T-helper 2 cell (primary cell): Measurements from ENCODE around the gene TENM4.
"Not testable (repeated sequence)": the region's sequence is repeated elsewhere in the genome, so short reads cannot be mapped to it uniquely, and the experiment has no call there.

ENCODE experiments used
- DNase-seq, 5 experiments: peaks; one replicate each; pipeline versions ENCODE4 v3.0.0 to v3.0.0-alpha.2; 2012 to 2022

TENM4 gene

DNA sequence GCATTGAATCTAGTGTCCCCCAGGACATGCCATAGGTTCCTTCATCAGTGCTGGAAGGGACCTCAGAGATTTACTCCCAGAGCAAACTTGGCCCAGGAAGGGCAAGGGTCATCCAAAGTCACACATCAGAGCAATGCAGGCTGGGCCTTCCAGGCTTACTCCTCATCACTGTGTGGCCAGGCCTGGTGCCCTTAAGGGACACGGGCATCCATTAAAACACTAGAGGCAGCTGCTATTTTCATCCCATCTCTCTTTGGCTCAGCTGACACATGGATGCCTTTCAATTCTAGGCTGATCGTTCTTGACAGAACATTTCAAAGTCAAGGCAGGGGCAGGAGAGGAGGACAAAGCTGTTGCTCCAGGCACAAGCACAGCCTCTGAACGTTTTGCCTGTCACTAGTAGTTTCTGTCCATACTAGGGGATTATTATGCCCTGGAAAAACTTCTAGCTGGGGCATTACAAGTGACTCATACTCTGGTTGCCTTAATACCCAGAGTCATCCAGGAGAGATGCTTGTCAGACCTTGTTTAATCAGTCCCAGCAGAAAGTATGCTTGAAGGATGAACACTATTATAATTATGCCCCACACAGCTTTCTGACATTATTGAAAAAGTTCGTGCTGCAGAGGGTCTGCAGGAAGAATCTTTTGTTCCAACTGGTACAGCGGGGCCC, 240.3 kb downstream of the TENM4 start:
- no peak for DNase-seq

- DNase-seq, result no peak
Observed at GRCh38 chr11:79199729-79200354, 241.0 kb downstream of the TENM4 start.

GRCh38 chr11:79198898-79199250, 242.0 kb downstream of the TENM4 start:
- DNase-seq, result no peak

DNA sequence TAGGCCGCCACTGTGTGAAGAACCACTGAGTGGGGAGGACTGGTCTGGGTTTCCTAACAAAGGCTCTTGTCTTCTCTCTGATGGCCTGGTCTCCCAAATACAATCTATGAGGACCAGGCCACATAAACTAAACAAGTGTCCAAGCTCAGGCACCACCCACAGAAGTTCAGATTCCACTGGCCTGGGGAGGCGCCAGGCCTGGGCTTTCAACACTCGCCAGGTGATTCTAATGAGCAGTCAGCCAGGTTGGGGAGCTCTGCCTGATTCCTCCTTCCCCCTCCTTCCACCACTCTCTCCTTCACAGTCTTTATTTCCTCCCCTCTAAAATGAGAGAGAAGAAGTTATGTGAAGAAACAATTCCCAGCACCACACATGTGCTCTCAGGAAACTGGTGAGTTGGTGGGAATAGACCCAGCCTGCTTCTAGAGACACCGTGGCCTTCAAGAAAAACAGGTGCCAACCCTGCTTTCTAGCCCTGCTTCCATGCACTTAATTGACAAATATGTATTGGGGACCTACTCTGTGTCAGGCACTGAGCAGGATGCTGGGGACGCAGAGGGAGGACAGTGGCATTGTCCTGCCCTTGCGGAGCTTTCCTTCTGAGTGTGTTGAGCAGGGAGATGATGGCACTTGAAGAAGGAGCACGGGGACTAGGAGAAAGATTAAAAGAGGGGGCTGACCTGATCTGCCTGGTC, 242.5 kb downstream of the TENM4 start:
- DNase-seq, result no peak

DNA sequence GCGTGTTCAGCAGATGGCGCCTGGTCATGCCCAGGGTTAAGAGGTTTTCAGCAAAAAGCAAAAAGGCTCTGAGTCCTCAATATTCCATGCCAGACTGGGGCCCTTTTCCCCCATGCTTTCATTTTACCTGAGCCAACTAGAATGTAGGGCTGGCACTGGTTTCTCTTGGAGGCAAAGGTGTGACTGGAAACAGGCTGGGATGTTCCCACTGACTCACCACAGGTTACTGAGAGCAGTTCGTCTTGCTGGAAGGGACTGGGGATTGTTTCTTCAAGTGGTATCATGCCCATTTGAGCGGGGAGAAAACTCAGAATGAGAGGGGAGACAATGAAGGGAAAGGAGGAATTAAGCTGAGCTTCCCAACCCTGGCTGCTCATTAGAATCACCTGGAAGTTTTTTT, 243.9 kb downstream of the TENM4 start:
- DNase-seq, result no peak

GRCh38 chr11:79195209-79195608, 245.6 kb downstream of the TENM4 start:
- DNase-seq, result no peak

GRCh38 chr11:79193663-79194310, 247.0 kb downstream of the TENM4 start:
- DNase-seq, result no peak

- DNase-seq, result no peak
Observed at GRCh38 chr11:79192836-79193235, 248.0 kb downstream of the TENM4 start.

GRCh38 chr11:79191716-79192115, 249.1 kb downstream of the TENM4 start:
- not testable (repeated sequence) for DNase-seq

DNA sequence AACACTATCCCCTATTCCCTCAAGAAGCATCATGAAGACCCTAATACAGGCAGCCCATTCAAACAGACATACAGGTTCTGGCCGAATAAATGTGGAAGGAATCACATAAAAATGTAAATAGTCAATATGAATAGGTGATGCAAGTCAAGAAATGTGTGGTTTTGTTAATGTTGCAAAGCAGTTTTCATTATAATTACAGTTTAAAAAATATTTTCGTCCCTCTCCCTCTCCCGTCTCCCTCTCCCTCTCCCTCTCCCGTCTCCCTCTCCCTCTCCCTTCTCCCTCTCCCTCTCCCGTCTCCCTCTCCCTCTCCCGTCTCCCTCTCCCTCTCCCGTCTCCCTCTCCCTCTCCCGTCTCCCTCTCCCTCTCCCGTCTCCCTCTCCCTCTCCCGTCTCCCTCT, 250.3 kb downstream of the TENM4 start:
- DNase-seq, result not testable (repeated sequence)

GRCh38 chr11:79189601-79190000, 251.2 kb downstream of the TENM4 start:
- DNase-seq, result no peak

DNA sequence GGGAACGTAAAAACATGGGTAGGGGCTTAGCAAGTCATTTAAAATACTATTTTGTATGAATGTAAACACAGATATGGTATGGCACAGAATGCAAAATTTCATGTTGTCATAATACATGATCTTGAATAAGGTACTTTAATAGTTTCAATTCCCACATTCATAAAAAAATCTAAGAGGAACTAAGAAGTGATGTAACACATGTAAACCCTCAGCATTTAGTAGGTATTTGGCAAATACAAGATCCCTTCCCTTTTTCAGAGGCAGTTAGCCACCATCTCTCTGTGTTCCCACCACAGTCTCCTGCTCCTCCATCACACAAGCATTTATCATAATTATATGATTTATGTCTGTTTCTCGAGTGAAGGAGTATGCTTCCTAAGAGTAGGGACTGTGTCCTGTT, 251.8 kb downstream of the TENM4 start:
- no peak for DNase-seq

DNA sequence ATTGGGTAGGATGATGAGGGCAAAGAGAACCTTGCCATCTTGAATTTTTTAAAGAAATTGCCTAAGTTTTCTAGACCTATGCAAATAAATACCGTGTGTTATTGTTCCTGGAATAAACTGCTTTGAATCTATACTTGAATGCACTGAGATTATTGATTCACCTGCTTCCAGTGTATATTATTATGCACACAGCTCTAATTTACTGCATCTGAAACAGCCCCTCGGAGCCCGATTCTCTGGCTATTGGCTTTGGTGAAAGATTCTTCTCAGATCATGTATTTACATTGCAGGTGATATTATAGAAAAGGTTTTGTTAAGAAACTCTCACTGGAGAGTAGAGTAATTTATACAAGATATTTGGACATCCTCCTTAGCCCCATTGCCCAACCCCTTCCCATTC, 254.2 kb downstream of the TENM4 start:
- no peak for DNase-seq

- no peak for DNase-seq
Observed at GRCh38 chr11:79185351-79185750, 255.5 kb downstream of the TENM4 start.

DNA sequence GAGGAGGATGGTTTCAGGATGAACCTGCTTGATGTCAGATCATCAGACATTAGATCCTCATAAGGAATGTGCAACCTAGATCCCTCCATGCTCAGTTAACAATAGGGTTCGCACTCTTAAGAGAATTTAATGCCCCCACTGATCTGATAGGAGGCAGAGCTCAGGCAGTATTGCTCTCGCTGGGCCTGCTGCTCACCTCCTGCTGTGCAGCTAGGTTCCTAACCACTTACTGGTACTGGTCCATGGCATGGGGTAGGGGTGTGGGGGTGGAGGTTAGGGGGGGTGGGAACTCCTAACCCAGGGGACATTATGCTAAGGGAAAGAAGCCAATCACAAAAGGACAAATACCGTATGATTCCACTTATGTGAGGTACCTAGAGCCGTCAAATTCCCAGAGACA, 256.5 kb downstream of the TENM4 start:
- no peak for DNase-seq

DNA sequence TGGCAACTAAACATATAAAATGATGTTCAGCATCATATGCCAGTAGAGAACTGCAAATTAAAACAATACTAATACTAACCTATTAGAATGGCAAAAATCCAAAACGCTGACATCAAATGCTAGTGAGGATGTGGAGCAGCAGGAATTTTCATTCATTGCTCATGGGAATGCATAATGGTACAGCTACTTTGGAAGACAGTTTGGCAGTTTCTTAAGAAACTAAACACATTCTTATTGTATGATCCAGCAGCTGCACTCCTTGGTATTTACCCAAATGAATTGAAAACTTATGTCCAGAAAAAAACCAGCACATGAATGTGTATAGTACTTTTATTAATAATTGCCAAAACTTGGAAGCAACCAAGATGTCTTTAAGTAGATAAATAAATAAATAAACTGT, 258.0 kb downstream of the TENM4 start:
- DNase-seq, result no peak

DNA sequence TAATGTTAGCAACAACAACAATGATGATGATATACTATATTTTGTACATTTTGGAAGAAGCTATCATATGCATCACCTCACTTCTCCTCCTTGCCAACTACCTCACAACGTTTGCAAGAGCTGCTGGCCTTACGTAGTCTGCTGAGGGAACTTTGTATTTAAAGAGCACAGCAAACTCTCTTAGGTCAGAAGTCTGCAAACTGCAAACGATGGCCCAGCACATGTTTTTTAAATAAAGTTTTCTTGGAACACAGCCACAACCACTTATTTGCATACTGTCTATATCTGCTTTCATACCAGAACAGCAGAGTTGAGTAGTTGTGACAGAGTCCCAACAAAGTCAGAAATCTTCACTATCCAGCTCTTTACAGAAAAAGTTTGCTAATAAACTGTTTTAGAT, 261.7 kb downstream of the TENM4 start:
- DNase-seq, result no peak

- DNase-seq, result no peak
Observed at GRCh38 chr11:79174045-79175008, 266.5 kb downstream of the TENM4 start.

DNA sequence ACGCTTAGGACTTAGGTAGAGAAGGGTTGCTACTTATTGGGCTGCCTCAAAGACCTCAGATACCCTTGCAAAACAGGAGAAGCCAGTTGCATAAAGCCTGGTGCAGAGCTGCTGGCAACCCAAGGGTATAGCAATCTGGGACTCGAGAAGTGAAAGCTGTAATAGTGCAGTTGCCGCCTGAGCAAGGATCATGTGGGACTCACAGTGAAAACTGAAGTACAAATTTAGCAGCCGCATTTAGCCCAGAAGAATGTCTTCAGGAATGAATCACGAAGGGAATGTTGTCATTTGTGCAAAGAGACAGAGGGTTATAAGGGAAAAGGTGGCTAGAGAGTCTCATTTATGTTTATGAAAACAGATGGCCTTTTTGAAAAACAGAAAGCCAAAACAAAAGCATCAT, 267.2 kb downstream of the TENM4 start:
- no peak for DNase-seq

DNA sequence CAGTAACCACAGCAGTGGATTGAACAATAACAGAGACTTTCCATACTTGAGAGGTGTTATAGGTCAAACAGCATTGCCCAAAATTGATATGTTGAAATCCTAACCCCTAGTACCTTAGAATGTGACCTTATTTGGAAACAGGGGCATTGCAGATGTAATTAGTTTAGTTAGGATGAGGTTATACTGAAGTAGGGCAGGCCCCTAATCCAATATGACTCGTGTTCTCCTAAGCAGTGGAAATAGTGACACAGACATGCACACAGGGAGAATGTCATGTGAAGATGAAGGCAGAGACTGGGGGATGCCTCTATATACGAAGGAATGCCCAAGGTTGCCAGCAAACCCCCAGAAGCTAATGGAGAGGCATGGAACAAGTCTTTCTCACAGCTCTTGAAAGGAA, 270.5 kb downstream of the TENM4 start:
- DNase-seq, result no peak

DNA sequence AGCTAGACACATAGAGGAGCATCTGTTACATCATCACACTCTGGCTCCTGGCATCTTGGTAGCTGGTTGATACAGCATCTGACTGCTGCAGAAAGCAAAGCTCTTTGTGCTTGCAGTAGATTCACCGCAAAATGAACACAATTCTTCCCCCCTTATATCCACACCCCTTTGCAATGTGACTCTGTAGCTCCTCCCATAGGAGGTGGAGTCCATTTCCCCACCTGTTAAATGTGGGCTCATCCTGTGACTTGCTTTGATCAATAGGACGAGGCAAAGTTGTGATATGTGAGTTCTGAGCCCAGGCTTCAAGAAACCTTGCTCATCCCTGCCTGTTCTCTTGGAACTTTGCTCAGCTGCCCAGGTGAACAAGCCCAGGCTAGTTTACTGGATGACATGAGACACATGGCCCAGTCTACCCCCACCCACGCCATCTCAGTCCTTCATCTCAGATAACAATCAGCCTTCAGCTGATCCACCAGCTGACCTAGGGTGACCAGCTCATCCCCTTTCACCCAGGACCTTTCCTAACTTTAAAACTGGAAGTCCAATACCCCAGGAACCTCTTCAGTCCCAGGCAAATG, 272.2 kb downstream of the TENM4 start:
- DNase-seq, result no peak

DNA sequence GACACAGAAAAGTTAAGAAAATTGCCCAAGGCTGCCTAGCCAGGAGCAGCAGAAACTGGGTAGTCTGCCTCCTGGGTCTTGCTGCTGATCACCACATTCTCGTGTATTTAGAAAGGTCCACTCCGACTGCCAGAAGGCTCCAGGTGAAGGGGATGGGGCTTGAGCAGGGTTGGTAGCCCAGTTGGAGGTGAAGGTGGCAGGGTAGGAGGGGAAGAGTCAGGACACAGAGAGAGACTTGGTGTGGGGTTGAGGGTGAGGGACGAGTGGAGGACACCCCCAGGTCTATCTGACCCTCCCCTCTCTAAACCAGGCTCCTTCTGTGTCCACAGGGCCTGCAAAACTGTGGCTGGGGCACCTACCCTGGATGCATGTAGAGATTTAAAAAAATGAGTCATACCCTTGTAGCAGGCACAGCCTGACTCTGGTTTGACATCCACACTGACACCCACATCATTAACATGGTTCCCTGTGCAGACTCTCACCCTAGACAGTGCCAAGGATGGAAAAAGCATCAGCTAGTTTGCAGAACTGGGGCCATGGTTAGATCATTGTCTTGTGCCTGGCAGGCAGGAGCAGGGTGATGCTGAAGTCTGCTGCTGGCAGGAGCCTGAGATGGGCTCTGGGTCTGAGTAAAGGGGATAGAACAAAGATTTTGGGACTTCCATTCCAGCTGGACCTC, 273.2 kb downstream of the TENM4 start:
- DNase-seq, result no peak
